ENCODE measurements around the gene DMPK.
"Not testable (repeated sequence)": the region's sequence is repeated elsewhere in the genome, so short reads cannot be mapped to it uniquely, and the experiment has no call there.

Gene DMPK

DNA sequence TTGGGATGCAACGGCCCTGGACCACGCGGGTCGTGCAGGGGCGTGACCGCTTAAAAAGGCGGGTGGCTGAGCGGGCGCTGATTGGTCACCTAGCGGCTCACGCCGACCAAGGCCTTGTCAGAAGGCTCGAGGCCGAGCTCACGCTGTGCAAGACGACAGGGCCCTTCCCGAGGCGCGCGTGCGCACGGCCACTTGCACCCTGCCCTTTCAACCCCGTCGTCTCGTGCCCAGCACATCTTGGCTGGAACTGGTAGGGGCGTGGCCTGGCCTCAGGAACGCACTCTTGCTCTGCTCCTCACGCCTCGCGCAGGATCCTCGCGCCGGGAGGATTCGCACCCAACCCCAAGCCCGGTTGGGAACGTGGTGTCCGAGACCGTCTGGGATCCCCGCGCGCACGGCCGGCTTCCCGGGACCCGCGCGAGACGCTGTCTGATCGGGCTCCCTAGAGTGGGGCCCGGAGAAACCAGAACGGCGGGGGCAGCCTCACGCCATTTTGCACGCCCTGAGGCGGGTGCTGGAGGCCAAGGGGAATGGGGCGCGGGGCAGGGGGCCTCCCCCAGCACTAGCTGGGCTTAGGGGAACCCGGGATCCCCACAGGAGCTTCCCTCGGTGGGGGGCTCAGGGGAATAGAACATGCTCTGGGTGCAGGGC lies 49.0 kb downstream of the DMPK start, which contains the start of gene MEIOSIN:
TSS of gene MEIOSIN (plus strand) at position 280 of the 651 bp plus-strand sequence. CDS start 1,938 bp downstream, outside the sequence.
- DNase-seq: no peak

DNA sequence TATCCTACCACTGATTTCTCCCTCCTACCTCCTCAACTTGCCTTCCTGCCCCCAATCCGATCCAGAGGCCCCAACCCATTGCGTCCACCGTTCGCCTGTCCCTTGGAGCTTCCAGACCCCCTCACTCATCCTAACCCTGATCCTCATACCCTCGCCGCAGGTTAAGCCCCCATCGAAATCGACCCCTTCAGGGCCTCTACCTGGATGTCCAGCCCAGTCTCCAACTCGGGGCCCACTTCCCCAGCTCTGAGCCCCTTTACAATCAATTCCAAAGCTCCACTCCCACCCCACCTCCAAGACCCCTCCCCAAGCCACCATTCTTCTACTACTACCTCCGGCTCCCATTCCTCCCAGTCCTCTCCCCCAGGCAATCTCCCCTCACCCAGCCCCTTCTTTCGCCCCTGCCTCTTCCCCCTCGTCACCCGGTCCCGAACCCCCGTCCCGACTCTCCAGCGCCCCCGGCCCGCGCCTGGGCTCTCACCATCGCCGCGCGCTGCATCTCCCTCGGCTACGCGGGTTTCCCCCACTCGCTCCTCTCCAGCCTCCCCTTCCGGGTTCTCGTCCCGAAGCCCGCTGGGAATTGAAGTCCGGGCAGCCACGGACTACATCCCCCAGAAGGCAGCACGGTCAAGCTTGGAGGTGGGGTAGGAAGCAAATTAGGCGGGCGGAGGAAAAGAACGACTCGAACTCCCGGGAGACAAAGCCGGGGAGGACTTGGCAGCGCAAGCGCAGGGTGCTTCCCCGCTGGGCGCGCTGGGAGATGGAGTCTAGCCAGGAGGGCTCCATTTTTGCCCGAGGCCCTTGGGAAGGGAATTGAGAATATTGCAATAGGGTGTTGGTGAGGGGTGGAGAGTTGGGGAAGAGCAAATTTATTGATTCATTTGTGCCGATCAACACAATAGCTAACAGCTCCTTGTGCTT lies 51.7 kb downstream of the DMPK start, which contains the start of gene FBXO46:
TSS of gene FBXO46 (minus strand) at position 529 of the 921 bp plus-strand sequence. CDS start 17,401 bp downstream, outside the sequence.
- DNase-seq: peak; percentile 98 to 99

DNA sequence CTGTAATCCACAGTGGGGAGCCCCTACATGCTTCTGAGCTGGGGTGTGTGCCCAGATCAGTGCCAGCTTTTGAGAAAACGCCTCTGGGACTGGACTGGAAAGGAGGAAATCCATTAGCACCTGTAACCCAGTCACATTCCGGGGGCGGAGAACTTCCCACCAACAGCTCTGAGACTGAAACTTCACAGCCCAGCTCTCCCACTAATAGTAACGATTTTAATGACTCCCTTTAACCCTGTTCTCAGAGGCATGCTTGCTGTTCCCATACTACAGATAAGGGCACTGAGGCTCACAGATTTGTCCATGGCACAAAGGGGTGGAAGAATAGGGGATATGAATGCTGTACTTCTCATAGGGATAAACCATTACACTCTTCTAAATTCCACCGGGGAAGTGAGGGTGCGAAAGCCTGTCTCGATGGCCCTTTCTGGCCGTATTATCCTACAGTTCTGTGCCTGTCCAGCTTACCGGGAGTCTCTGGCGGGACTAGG lies 52.4 kb downstream of the DMPK start:
- DNase-seq: no peak

DNA sequence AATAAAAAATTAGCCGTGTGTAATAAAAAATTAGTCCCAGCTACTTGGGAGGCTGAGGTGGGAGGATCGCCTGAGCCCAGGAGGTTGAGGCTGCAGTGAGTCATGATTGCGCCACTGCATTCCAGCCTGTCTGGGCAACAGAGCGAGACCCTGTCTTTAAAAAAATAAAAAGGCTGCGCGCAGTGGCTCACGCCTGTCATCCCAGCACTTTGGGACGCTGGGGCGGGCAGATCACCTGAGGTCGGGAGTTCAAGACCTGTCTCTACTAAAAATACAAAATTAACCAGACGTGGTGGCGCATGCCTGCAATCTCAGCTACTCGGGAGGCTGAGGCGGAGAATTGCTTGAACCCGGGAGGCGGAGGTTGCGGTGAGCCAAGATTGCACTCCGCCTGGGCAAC lies 53.6 kb downstream of the DMPK start:
- not testable (repeated sequence) for DNase-seq

DNA sequence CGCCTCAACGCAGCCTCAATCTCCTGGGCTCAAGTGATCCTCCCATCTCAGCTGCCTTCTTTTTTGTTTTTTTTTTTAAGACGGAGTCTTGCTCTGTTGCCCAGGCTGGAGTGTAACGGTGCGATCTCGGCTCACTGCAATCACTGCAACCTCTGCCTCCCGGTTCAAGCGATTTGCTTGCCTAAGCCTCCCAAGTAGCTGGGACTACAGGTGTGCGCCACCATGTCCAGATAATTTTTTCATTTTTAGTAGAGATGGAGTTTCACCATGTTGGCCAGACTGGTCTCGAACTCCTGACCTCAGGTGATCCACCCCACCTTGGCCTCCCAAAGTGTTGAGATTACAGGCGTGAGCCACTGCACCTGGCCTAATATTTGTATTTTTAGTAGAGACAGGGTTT lies 62.2 kb downstream of the DMPK start:
- not testable (repeated sequence) for DNase-seq

All from NCI-H526 (cell line).